Caco-2 (cell line): Measurements from ENCODE around the gene HADH. TPM values are rescaled to one million over a fixed set of nuclear protein-coding genes. Genes with fewer than 3 reads are reported as not detected.

Source experiments
- BruUV-seq: library from RNA; stranded (reverse); fragments of 400-500 nt; replicated peaks from 2 replicates; lab custom pipeline; 2021; lab: Mats Ljungman, UMichigan
- CTCF ChIA-PET: fragments of 300-600 bp; sonication (Branson Sonifier 250); formaldehyde crosslinking; loops from one replicate; lab custom pipeline; 2022; ENCODE audit warnings: antibody characterized with exemption; lab: Charles Lee
- POLR2A ChIA-PET: fragments of 300-600 bp; sonication (Branson Sonifier 250); formaldehyde crosslinking; loops from one replicate; lab custom pipeline; 2022; ENCODE audit warnings: antibody characterized with exemption; lab: Charles Lee
- DNase-seq, 2 experiments: peaks; one replicate each; pipeline versions ENCODE4 v3.0.0 to v3.0.0-alpha.2; 2020 to 2022
- H3K27me3 ChIP-seq: replicated peaks from 2 replicates; pipeline ENCODE4 v1.6.0; 2011; ENCODE audit warnings: low read length; ENCODE audit not compliant: control insufficient read depth, insufficient read depth
- H3K36me3 ChIP-seq: 2 replicates; pipeline ENCODE4 v1.5.1; 2011; ENCODE audit warnings: low read length; ENCODE audit not compliant: control insufficient read depth, insufficient read depth
- H3K4me1 ChIP-seq: fragments of 250-450 bp; sonication (Bioruptor Pico); 2 replicates; pipeline ENCODE4 v1.5.1; 2020; ENCODE audit warnings: mild to moderate bottlenecking
- H3K4me3 ChIP-seq: 2 replicates; pipeline ENCODE4 v1.5.1; 2011; ENCODE audit warnings: low read depth, mild to moderate bottlenecking, control low read depth, low read length
- H3K9me3 ChIP-seq: fragments of 250-450 bp; sonication (Bioruptor Pico); 2 replicates; pipeline ENCODE4 v1.5.1; 2020; ENCODE audit warnings: mild to moderate bottlenecking, moderate library complexity
- H3K27ac Mint-ChIP-seq: one replicate; pipeline ENCODE4 v1.8.0; 2022; ENCODE audit warnings: mixed read lengths; ENCODE audit not compliant: unreplicated experiment
- H3K27me3 Mint-ChIP-seq: one replicate; pipeline ENCODE4 v1.8.0; 2022; ENCODE audit warnings: mixed read lengths; ENCODE audit not compliant: insufficient read depth, unreplicated experiment
- H3K36me3 Mint-ChIP-seq: one replicate; pipeline ENCODE4 v1.8.0; 2022; ENCODE audit warnings: mild to moderate bottlenecking, mixed read lengths; ENCODE audit not compliant: insufficient read depth, unreplicated experiment
- H3K4me1 Mint-ChIP-seq: one replicate; pipeline ENCODE4 v1.8.0; 2022; ENCODE audit warnings: low read depth, mixed read lengths; ENCODE audit not compliant: unreplicated experiment
- H3K4me3 Mint-ChIP-seq: one replicate; pipeline ENCODE4 v1.8.0; 2022; ENCODE audit warnings: mild to moderate bottlenecking, moderate library complexity, mixed read lengths; ENCODE audit not compliant: unreplicated experiment
- H3K9me3 Mint-ChIP-seq: one replicate; pipeline ENCODE4 v1.8.0; 2022; ENCODE audit warnings: mixed read lengths; ENCODE audit not compliant: unreplicated experiment
- intact Hi-C: fragments of 100-400 bp; cut with micrococcal nuclease; formaldehyde crosslinking; loops from one replicate; pipeline ENCODE4 v1.10.0; 2022; ENCODE audit not compliant: unreplicated experiment
- total RNA-seq: library from RNA; stranded (reverse); gene quantifications from 2 replicates; pipeline ENCODE4 v1.2.3, GENCODE V29; 2022
- TF ChIP-seq, protein P1 (sequence below), 2 experiments: fragments of 200-600 bp in 1 of 2; IDR thresholded peaks; 1 replicate in 1 of 2; 2 replicates in 1 of 2; pipeline versions ENCODE4 v1.5.1 to v1.8.0; 2011 to 2022; ENCODE audit warnings: antibody characterized with exemption in 1 of 2, control low read depth in 1 of 2, inconsistent platforms in 1 of 2, low read depth in 1 of 2, low read length in 1 of 2, mild to moderate bottlenecking in 1 of 2, moderate library complexity in 1 of 2; ENCODE audit not compliant: insufficient read depth in 1 of 2, severe bottlenecking in 1 of 2, unreplicated experiment in 1 of 2

The HADH gene
- total RNA-seq, 1 experiment from 2014 or later: 35.8 TPM

- Mint-ChIP-seq H3K9me3 (no peaks in the 10 kb centered on the region), H3K36me3 (no peaks in the 10 kb centered on the region), H3K4me1 (no peaks in the 10 kb centered on the region), H3K4me3 (no peak overlapping the region), H3K27me3 (peaks cover 3% of the 10 kb centered on the region), H3K27ac (no peak overlapping the region)
- intact Hi-C loops: no loop called here
- Histone ChIP-seq H3K4me3 (no peak overlapping the region), H3K27me3 (no peaks in the 10 kb centered on the region), H3K4me1 (no peaks in the 10 kb centered on the region), H3K36me3 (no peaks in the 10 kb centered on the region), H3K9me3 (no peaks in the 10 kb centered on the region)
- no peak for DNase-seq
- TF ChIP-seq, protein P1, sequence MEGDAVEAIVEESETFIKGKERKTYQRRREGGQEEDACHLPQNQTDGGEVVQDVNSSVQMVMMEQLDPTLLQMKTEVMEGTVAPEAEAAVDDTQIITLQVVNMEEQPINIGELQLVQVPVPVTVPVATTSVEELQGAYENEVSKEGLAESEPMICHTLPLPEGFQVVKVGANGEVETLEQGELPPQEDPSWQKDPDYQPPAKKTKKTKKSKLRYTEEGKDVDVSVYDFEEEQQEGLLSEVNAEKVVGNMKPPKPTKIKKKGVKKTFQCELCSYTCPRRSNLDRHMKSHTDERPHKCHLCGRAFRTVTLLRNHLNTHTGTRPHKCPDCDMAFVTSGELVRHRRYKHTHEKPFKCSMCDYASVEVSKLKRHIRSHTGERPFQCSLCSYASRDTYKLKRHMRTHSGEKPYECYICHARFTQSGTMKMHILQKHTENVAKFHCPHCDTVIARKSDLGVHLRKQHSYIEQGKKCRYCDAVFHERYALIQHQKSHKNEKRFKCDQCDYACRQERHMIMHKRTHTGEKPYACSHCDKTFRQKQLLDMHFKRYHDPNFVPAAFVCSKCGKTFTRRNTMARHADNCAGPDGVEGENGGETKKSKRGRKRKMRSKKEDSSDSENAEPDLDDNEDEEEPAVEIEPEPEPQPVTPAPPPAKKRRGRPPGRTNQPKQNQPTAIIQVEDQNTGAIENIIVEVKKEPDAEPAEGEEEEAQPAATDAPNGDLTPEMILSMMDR (IDR thresholded peaks at IDR 0.05; ENCODE audit: insufficient read depth in 1 of 2, low read depth in 1 of 2, low read length in 1 of 2, severe bottlenecking in 1 of 2, unreplicated experiment in 1 of 2): no peak
- CTCF ChIA-PET: interaction anchor here (1.0 kb wide), 1 partner anchor 220 kb away, joined by 3 read pairs; no protein-coding TSS in a partner anchor
- POLR2A ChIA-PET: no interaction called here
- no TSS peak for BruUV-seq
Observed at GRCh38 chr4:108080747-108081146, 91.1 kb downstream of the HADH start.

DNA sequence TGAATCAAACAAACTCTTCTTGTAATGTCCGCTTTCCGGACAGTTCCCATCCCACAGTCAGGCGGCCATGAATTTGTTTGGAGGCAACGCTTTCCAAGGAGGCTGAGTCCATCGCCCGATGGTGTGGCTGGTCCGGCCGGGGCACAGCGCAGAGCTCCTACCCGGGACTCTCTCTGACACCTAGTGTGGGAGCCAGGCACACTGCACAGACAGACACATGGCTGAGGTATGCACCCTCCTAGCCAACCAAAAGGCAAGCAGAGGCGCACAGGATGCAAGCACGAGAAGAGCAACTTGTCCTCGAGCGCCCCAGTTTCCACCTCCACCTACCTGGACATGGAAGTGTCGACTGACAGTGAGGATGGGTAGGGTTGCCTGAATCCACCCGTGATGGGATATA lies 91.6 kb downstream of the HADH start:
- no peak for DNase-seq
- ChIA-PET POLR2A (no interaction called here), CTCF (interaction anchor here (1.0 kb wide), 1 partner anchor 221 kb away, joined by 3 read pairs; no protein-coding TSS in a partner anchor)
- H3K4me1 ChIP-seq: no peaks in the 10 kb centered on the region
- intact Hi-C loops: no loop called here
- TF ChIP-seq, protein P1 (IDR thresholded peaks at IDR 0.05; ENCODE audit: insufficient read depth in 1 of 2, low read depth in 1 of 2, low read length in 1 of 2, severe bottlenecking in 1 of 2, unreplicated experiment in 1 of 2): no peak
- no peaks in the 10 kb centered on the region for H3K9me3 ChIP-seq
- H3K4me3 Mint-ChIP-seq: no peak overlapping the region
- no peak overlapping the region for H3K27ac Mint-ChIP-seq
- H3K4me1 Mint-ChIP-seq: no peaks in the 10 kb centered on the region
- no peaks in the 10 kb centered on the region for H3K27me3 ChIP-seq
- no peaks in the 10 kb centered on the region for H3K36me3 ChIP-seq
- H3K27me3 Mint-ChIP-seq: peaks cover 3% of the 10 kb centered on the region
- H3K36me3 Mint-ChIP-seq: no peaks in the 10 kb centered on the region
- BruUV-seq: no TSS peak
- no peak overlapping the region for H3K4me3 ChIP-seq
- no peaks in the 10 kb centered on the region for H3K9me3 Mint-ChIP-seq

Other genes starting within 250 kb of the HADH start
- gene SGMS2, start 165.0 kb upstream of the HADH start, total RNA-seq: 3.4 and 5.6 TPM in 2 replicates
- 1.4 and 1.7 TPM in 2 replicates for gene CYP2U1, start 58.3 kb upstream of the HADH start, total RNA-seq
- gene LEF1, start 179.0 kb downstream of the HADH start, total RNA-seq: 19.3 and 22.3 TPM in 2 replicates